Measurements from ENCODE around the gene WDHD1. TPM values are rescaled to one million over a fixed set of nuclear protein-coding genes. Genes with fewer than 3 reads are reported as not detected.

WDHD1 gene
- total RNA-seq, 1 donor: 4.3 TPM

DNA sequence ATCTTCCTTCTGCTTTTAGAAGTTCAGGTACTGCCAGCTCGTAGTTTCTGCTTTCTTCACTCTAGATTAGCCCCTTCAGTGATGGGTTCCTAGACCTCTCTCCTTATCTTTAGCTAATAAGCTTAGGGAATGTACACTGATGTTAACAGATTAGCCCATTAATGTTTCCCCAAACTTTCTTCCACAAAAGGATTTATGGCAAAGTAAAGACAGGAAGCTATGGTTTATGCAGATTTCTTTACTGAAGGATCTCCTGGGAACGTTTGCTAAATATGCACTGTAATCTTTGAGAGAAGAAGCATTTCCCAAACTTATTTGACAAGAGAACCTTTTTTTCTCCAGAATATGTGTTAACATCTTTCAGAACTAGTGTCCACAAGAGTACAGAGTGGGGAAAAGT, 4.3 kb upstream of the WDHD1 start:
- H2AFZ ChIP-seq (ENCODE audit: low read length): no peak overlapping the region
- no peak overlapping the region for H3K4me3 ChIP-seq (ENCODE audit: insufficient read depth, low read length)
- H3K27ac ChIP-seq (ENCODE audit: low read depth, low read length): peak overlapping the region; percentile 25
- peaks cover 76% of the 10 kb centered on the region for H3K79me2 ChIP-seq (ENCODE audit: insufficient read depth, low read length)
- H3K27me3 ChIP-seq (ENCODE audit: insufficient read depth, low read length): no peaks in the 10 kb centered on the region
- H3K4me1 ChIP-seq (ENCODE audit: insufficient read depth, low read length): peaks cover 19% of the 10 kb centered on the region
- TF ChIP-seq CTCF (IDR thresholded peaks at IDR 0.05; ENCODE audit: extremely low read depth, low read depth, low read length): no peak
- peak; percentile 37 for DNase-seq (ENCODE audit: insufficient read length, low spot score, missing footprints)
- H3K9me3 ChIP-seq (ENCODE audit: low read depth, low read length): no peaks in the 10 kb centered on the region
- peaks cover 11% of the 10 kb centered on the region for H3K36me3 ChIP-seq (ENCODE audit: insufficient read depth, low read length)
- peak overlapping the region; percentile 19 for H3K4me2 ChIP-seq (ENCODE audit: insufficient read depth, low read length)
- peaks cover 15% of the 10 kb centered on the region for H4K20me1 ChIP-seq (ENCODE audit: insufficient read depth, low read length)

DNA sequence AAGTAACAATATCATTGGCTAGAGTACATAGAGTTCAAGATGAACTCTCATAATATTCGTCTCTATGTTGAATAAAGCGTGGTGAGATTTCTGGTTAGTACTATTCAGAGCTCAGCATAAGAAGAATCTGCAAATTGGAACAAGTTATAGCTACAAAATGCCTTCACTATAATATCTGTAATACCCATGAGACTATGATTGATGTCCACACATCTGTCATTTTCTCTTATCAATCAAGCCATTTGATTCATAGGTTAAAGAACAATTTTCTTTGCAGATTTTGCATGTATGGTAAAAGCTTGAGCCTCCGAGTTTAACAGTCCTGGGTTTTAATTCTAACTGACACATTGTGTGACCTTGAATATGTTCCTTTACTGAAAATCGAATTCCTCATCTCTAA, 1.6 kb upstream of the WDHD1 start:
- Histone ChIP-seq H3K4me3 (ENCODE audit: insufficient read depth, low read length) (peak overlapping the region; percentile 92), H3K27me3 (ENCODE audit: insufficient read depth, low read length) (no peaks in the 10 kb centered on the region), H3K4me1 (ENCODE audit: insufficient read depth, low read length) (peaks cover 26% of the 10 kb centered on the region), H4K20me1 (ENCODE audit: insufficient read depth, low read length) (peaks cover 15% of the 10 kb centered on the region), H3K4me2 (ENCODE audit: insufficient read depth, low read length) (peak overlapping the region; percentile 85), H3K79me2 (ENCODE audit: insufficient read depth, low read length) (peaks cover 73% of the 10 kb centered on the region), H2AFZ (ENCODE audit: low read length) (no peak overlapping the region), H3K36me3 (ENCODE audit: insufficient read depth, low read length) (no peaks in the 10 kb centered on the region), H3K9me3 (ENCODE audit: low read depth, low read length) (no peaks in the 10 kb centered on the region), H3K27ac (ENCODE audit: low read depth, low read length) (peak overlapping the region; percentile 88)
- no peak for DNase-seq (ENCODE audit: insufficient read length, low spot score, missing footprints)
- no peak for TF ChIP-seq CTCF (IDR thresholded peaks at IDR 0.05; ENCODE audit: extremely low read depth, low read depth, low read length)

DNA sequence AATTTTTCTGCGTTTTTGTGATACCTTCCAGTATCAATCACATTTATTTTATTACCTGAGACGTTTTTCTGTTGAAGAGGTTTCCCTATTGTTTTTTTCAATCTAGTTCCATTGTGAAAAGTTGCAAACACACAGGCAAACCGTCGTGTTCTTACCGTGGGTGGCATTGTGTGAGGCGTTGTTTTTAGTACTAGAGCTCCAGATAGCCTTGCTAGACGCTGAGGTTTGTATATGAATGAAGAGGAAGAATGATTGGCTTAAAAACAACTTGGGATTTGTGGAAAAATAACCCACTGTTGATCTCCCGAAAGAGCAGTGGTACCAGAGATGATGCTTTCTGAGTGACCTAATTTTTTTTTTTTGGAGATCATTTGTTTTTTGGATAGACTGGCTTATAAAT, 1.2 kb upstream of the WDHD1 start:
- H3K27me3 ChIP-seq (ENCODE audit: insufficient read depth, low read length): no peaks in the 10 kb centered on the region
- no peaks in the 10 kb centered on the region for H3K9me3 ChIP-seq (ENCODE audit: low read depth, low read length)
- peak overlapping the region; percentile 92 for H3K4me3 ChIP-seq (ENCODE audit: insufficient read depth, low read length)
- H3K4me2 ChIP-seq (ENCODE audit: insufficient read depth, low read length): peak overlapping the region; percentile 85
- peaks cover 15% of the 10 kb centered on the region for H4K20me1 ChIP-seq (ENCODE audit: insufficient read depth, low read length)
- H2AFZ ChIP-seq (ENCODE audit: low read length): no peak overlapping the region
- DNase-seq (ENCODE audit: insufficient read length, low spot score, missing footprints): no peak
- peak overlapping the region; percentile 88 for H3K27ac ChIP-seq (ENCODE audit: low read depth, low read length)
- H3K4me1 ChIP-seq (ENCODE audit: insufficient read depth, low read length): peaks cover 26% of the 10 kb centered on the region
- H3K79me2 ChIP-seq (ENCODE audit: insufficient read depth, low read length): peaks cover 75% of the 10 kb centered on the region
- H3K36me3 ChIP-seq (ENCODE audit: insufficient read depth, low read length): no peaks in the 10 kb centered on the region
- no peak for TF ChIP-seq CTCF (IDR thresholded peaks at IDR 0.05; ENCODE audit: extremely low read depth, low read depth, low read length)

GRCh38 chr14:55026441-55026792, 482 bp downstream of the WDHD1 start:
- Histone ChIP-seq H3K27ac (ENCODE audit: low read depth, low read length) (peak overlapping the region; percentile 88), H3K4me1 (ENCODE audit: insufficient read depth, low read length) (peaks cover 26% of the 10 kb centered on the region), H3K36me3 (ENCODE audit: insufficient read depth, low read length) (peaks cover 3% of the 10 kb centered on the region), H4K20me1 (ENCODE audit: insufficient read depth, low read length) (peaks cover 15% of the 10 kb centered on the region), H3K4me3 (ENCODE audit: insufficient read depth, low read length) (peak overlapping the region; percentile 92), H2AFZ (ENCODE audit: low read length) (peak overlapping the region; percentile 91), H3K9me3 (ENCODE audit: low read depth, low read length) (no peaks in the 10 kb centered on the region), H3K4me2 (ENCODE audit: insufficient read depth, low read length) (peak overlapping the region; percentile 85), H3K27me3 (ENCODE audit: insufficient read depth, low read length) (no peaks in the 10 kb centered on the region), H3K79me2 (ENCODE audit: insufficient read depth, low read length) (peaks cover 76% of the 10 kb centered on the region)
- peak; percentile 66 for DNase-seq (ENCODE audit: insufficient read length, low spot score, missing footprints)
- TF ChIP-seq CTCF (IDR thresholded peaks at IDR 0.05; ENCODE audit: extremely low read depth, low read depth, low read length): no peak

Measured in osteoblast (primary cell).